Rectal smooth muscle tissue (tissue), 1 donor: Measurements from ENCODE around the gene NUDT4B.
"Not testable (repeated sequence)": the region's sequence is repeated elsewhere in the genome, so short reads cannot be mapped to it uniquely, and the experiment has no call there.

Experiments used
- H3K27ac ChIP-seq: one replicate; pipeline ENCODE4 v1.7.0; 2013; ENCODE audit warnings: low read depth, low read length, inconsistent platforms
- H3K27me3 ChIP-seq: one replicate; pipeline ENCODE4 v1.7.0; 2013; ENCODE audit warnings: low read length; ENCODE audit not compliant: control insufficient read depth, insufficient read depth
- H3K36me3 ChIP-seq: one replicate; pipeline ENCODE4 v1.7.0; 2013; ENCODE audit warnings: low read length; ENCODE audit not compliant: control insufficient read depth, insufficient read depth
- H3K4me1 ChIP-seq: one replicate; pipeline ENCODE4 v1.7.0; 2013; ENCODE audit warnings: low read length; ENCODE audit not compliant: control insufficient read depth, insufficient read depth
- H3K4me3 ChIP-seq: one replicate; pipeline ENCODE4 v1.7.0; 2013; ENCODE audit warnings: low read length
- H3K9ac ChIP-seq: one replicate; pipeline ENCODE4 v1.7.0; 2013; ENCODE audit warnings: low read length

Gene NUDT4B

DNA sequence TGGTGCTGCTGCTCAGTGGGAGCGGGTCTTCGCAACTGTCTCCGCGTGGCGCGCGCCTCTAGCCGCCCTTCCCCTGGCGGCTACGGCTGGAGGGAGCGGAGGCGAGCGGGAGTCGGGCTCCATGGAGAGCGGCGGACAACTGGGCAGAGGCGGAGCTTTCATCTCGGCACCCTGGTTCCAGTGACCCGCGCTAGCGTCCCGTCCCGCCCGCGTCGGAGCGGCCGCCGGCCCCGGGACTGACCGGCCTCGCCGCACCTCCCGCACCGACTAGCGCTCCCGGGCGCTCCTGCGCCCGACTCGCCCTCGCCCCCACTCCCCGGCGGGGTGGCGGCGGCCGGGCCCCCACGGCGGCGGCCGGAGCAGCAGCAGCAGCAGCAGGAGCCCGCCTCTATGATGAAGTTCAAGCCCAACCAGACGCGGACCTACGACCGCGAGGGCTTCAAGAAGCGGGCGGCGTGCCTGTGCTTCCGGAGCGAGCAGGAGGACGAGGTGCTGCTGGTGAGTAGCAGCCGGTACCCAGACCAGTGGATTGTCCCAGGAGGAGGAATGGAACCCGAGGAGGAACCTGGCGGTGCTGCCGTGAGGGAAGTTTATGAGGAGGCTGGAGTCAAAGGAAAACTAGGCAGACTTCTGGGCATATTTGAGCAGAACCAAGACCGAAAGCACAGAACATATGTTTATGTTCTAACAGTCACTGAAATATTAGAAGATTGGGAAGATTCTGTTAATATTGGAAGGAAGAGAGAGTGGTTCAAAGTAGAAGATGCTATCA, at the start of gene NUDT4B:
NUDT4B (plus strand) TSS at position 212 of the 772 bp plus-strand sequence; CDS start at position 391, 179 bp downstream.
- H3K27me3 ChIP-seq = not testable (repeated sequence)

DNA sequence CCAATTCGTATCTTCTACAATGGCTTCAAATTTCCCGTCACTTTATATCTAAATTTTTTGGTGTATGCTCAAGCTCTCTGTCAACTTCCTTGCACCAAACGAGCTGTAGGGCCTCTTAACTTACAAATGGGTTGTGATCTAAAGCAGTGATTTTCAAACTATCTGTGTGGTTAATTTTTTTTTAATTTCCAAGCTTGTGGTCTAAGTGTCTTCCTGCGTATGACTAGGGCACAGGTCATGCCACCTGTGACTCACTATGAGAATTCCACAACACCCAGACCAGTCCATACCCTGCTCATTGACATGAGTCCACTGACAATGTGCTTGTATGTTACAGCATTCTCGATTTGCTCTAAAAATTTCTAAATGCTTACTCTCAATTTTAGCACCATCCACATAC, 49.2 kb upstream of the NUDT4B start:
- not testable (repeated sequence) for H3K36me3 ChIP-seq, H3K4me3 ChIP-seq, H3K4me1 ChIP-seq, H3K9ac ChIP-seq, H3K27ac ChIP-seq, H3K27me3 ChIP-seq

More for the DNA sequence above, at the start of gene NUDT4B:
- H3K27ac ChIP-seq, H3K4me1 ChIP-seq, H3K36me3 ChIP-seq, H3K4me3 ChIP-seq, H3K9ac ChIP-seq: not testable (repeated sequence)

DNA sequence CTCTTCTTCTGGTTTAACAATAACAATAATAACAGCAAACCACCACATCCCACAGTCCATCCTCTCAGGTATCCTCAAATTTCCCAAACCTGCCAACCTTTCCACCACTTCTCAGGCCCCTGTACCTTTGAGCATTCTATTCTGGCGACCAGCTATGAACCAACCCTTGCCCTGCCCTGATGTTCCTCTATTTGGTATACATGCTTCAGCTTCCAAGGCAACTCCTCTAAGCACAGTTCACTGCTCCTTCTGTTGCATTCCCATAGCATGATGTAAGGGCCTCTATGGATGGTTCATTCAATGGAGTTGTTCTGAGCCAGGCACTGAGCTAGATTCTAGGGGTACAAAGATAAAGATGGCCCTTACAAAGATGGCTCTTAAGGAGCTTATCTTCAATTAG, 46.3 kb upstream of the NUDT4B start:
- not testable (repeated sequence) for H3K4me1 ChIP-seq, H3K27ac ChIP-seq, H3K36me3 ChIP-seq, H3K27me3 ChIP-seq, H3K4me3 ChIP-seq, H3K9ac ChIP-seq

DNA sequence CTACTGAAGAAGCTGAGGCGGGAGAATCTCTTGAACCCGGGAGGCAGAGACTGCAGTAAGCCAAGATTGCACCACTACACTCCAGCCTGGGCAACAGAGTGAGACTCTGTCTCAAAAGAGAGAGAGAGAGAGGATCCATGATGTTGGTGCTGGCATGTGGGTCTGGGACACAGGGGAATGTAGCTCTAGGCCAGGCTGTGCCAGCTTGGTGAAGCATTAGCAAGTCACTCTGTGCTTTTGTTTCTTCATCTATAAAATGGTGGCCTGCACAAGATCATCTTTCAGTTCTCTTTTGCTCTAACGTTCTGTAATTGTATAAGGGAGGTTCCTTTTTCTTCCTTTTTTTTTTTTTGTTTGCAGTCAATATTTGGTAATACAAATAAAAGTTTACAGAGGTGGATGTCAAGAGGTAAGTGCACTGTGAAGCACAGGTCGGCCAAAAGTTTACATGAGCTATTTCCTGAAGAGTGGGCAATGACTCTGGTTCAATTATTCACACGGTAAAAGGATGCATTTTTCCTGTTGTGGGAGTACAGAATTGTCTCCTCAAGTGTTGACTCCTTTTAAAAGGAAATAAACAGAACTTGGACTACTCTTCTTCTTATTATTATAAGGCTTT, 44.5 kb upstream of the NUDT4B start:
- not testable (repeated sequence) for H3K4me3 ChIP-seq, H3K27ac ChIP-seq, H3K27me3 ChIP-seq, H3K36me3 ChIP-seq, H3K4me1 ChIP-seq, H3K9ac ChIP-seq

DNA sequence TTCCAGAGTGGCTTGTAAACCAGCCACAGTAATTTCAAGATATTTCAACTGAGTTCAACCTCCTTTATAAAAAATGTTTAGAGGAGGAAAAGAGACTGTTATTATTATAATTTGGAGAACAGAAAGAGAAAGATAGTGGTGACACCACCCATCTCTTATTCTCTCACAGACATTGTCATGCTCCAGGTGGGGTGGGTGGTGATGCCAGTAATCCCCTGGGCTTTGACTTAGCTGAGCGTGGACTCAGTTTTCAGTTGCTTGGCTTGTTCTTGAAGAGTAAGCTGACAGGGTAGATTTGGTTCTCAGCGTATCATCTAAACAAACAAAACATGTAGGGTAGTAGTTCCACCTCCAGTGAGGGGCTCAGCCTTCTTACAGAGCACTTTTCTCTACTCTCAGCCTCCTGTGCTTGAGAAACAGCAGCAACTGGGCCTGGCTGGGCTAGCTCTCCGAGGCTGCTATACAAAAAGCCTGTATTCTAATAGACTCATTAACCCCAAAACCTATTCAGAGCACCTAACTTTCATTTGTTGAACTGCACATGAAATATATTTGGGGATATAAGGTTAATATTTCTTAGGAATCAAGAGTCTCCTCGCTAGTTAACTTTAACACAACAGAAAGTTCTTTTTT, 43.1 kb upstream of the NUDT4B start:
- H3K4me3 ChIP-seq, H3K27me3 ChIP-seq, H3K9ac ChIP-seq, H3K36me3 ChIP-seq, H3K4me1 ChIP-seq, H3K27ac ChIP-seq: not testable (repeated sequence)

DNA sequence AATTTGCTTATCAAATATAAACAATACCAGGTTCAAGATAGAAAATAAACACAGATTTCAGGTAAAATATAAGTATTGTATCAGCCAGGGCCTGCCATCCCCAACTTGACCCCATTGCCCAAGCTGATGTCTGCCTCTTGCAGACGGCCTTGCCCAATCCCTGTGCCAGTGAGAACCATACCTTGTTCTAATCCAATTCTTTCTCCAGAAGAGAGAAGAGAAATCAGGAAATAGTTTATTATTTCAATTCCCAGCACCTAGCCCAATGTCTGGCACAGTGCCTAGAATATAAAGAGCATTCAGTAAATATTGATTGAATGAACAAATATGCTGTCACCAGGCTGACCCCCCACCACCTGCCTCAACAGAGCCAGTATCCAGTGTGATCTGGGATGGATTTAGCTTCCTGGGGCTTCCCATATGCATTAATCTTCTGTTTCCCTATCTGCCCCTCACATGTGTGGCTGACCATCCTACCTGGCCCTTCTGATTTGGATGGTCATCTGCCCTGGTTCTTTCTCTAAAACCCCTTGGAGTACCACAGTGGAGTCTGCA, 39.7 kb upstream of the NUDT4B start:
- not testable (repeated sequence) for H3K27me3 ChIP-seq, H3K36me3 ChIP-seq, H3K4me3 ChIP-seq, H3K9ac ChIP-seq, H3K4me1 ChIP-seq, H3K27ac ChIP-seq

DNA sequence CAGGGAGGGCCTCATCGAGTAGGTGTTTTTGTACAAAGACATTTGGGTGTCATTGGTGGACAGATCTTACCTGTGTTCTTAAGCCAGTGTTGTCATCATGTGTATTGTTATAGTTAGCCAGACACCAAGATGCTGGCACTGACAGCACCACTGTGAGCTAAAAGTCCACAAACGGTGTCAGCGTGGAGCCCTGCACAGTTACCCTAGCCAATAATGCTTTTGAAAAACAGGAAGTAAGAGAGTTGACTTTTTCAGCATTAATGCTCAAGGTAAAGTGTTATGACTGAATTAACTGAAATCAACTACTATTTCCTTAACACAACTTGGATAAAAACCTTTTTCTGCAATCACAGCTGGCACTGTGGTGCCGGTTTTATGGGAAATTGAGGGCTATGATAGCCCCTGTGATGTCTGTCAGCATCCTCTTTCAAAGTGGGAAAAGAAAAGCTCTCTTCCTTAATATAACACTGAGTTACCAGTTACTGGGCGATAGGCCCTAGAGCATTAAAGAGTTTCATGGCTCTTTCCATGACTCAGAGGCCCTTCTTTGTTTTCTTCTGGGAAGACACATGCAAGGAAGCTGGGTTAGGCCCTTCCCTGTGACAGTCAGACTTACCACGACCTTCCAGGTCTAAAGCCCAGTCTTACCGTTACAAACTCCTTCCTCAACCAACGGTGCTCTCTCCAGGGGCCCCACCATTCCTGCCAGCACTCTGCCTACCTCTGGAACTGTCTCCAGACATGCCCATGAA, 37.6 kb upstream of the NUDT4B start:
- not testable (repeated sequence) for H3K27me3 ChIP-seq, H3K27ac ChIP-seq, H3K4me3 ChIP-seq, H3K36me3 ChIP-seq, H3K9ac ChIP-seq, H3K4me1 ChIP-seq

DNA sequence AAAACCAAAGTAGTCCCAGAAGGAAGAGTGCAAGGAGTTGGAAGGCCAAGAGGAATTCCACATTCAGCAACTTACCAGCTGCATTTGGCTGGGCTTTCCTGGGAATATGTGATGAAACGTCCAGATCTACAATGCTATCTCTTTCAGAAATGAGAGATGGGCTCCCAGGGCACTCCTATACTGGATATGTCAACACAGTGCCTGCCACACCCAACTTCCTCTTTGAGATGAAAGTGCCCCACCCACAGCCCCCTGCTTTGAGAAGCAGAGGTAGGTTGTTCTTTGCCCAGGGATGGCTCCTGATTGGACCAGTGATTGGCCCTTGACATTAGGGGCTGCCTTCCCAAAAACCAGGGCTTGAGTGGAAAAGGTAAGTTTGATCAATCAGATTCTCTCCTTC, 36.2 kb upstream of the NUDT4B start:
- not testable (repeated sequence) for H3K4me3 ChIP-seq, H3K4me1 ChIP-seq, H3K36me3 ChIP-seq, H3K27me3 ChIP-seq, H3K27ac ChIP-seq, H3K9ac ChIP-seq

DNA sequence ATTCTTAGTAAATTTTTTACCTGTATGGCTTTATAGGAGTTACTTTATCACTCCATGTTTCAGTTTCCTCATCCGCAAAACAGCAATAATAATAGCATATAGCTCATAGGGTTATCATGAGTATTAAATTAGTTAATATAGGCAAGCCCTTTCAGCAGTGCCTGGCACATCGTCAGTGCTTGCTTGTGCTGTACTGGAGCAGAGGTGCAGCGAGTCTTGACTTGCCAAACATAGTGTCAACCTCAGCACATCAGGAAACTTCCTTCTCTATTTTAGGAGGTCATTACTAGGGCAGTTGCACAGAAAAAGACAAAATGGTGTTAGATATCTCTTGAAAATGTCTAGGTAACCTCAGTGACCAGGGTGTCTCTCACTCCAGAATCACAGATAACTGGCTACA, 33.1 kb upstream of the NUDT4B start:
- H3K4me3 ChIP-seq, H3K9ac ChIP-seq, H3K27ac ChIP-seq, H3K4me1 ChIP-seq, H3K36me3 ChIP-seq, H3K27me3 ChIP-seq: not testable (repeated sequence)

DNA sequence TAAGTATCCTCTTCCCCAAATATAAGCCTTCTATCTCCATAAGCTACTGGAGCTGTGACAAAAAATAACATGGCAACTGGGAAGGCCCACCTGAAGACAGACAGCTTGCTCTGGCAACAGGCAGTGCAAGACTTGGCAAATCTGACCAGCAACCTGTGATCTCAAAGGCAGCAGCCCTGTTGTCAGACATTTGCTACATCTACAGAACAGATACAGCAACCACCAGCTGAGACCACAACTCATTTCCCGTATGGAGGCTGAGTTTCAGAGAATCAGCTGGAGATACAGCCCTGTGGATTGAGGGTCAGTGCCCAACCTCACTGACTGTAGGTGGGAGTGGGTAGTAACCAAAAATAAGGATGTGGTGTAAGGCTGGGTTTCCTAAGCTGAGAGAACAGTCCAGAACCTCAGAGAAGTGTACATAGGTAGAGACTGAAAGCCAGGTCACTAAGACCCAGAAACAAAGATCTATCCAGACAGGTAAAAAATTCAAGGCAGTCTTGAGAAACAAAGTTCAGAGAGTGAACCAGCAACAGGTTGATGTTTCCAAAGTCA, 31.5 kb upstream of the NUDT4B start:
- H3K9ac ChIP-seq, H3K4me1 ChIP-seq, H3K36me3 ChIP-seq, H3K27ac ChIP-seq, H3K27me3 ChIP-seq, H3K4me3 ChIP-seq: not testable (repeated sequence)

DNA sequence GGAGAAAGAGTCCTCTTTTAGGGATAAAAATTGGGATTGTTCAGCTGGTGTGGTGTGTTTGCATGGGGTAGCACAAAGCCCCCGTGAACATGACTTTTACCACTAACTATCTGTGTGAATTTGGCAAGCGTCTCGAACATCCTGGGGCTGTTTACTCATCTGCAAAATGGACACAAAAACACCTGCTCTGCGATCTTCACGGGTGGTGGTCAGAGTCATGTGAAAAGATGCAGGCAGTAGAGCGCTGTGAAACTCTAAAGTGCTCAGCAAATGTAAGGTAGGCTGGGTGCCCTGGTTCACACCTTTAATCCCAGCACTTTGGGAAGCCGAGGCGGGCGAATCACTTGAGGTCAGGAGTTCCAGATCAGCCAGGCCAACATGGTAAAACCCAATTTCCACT, 27.7 kb upstream of the NUDT4B start:
- H3K9ac ChIP-seq, H3K27me3 ChIP-seq, H3K4me1 ChIP-seq: not testable (repeated sequence)

DNA sequence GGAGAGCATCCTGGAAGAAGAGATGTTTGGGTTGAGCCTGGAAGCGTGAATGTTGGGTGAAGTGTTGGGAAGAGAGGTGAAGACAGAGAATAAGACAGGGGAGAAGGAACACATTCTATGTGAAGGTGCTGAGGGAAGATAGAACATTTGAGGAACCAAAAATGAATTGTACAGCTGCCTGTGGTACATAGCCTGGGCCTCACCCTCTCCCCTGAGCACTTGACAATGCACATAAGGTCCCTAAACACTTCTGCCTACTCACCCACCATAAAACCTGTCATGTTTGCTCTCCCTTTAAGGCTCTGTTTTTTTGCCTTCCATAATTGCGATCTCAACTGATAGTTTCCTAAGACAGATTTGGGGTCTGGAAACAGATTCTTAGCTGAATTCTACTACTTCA, 25.8 kb upstream of the NUDT4B start:
- not testable (repeated sequence) for H3K27ac ChIP-seq, H3K27me3 ChIP-seq, H3K4me3 ChIP-seq, H3K36me3 ChIP-seq, H3K4me1 ChIP-seq, H3K9ac ChIP-seq

More for the DNA sequence above, 27.7 kb upstream of the NUDT4B start:
- not testable (repeated sequence) for H3K27ac ChIP-seq, H3K4me3 ChIP-seq, H3K36me3 ChIP-seq
